NCI-H2171 (cell line): Measurements from ENCODE around the gene LDLRAD4.

Source experiments
- DNase-seq: peaks from one replicate; lab custom pipeline; 2025; lab: John Stamatoyannopoulos, UW

Gene LDLRAD4

GRCh38 chr18:13447621-13448334 is 229.2 kb downstream of the LDLRAD4 start:
- DNase-seq = peak; percentile 84

- DNase-seq = no peak
Observed at GRCh38 chr18:13448335-13448795, 229.8 kb downstream of the LDLRAD4 start.

DNA sequence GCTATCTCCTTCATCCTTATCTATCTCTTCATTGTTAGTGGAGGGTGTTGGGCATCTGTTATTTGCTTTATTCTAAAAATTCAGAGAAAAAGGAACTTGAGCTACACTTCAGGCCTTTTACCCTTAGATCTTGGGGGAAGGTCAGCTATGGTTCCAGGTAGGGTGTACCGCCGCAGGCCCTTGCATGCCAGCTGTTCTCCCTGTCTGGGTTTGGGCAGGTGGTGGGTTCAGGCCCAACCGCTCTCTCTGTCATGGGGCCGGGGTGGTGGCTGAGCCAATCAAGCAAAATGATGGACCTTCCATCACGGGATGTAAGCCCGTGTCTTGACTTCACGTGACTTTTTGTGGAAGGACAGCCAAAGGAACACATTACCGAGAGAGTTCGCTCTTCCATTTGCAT is 231.1 kb downstream of the LDLRAD4 start:
- DNase-seq = no peak

GRCh38 chr18:13450289-13451212 is 232.0 kb downstream of the LDLRAD4 start:
- DNase-seq = no peak

DNA sequence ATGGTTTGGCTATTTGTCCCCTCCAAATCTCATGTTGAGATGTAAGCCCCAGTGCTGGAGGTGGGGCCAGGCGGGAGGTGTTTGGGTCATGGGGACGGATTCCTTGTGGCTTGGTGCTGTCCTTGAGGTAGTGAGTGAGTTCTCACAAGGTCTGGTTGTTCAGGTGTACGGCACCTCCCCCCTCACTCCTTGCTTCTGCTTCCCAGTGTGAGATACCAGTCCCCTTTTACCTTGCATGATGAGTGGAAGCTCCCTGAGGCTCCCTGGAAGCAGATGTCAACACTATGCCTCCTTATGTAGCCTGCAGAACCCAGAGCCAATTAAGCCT is 232.6 kb downstream of the LDLRAD4 start:
- DNase-seq = no peak

- DNase-seq = no peak
Observed at GRCh38 chr18:13451661-13452387, 233.3 kb downstream of the LDLRAD4 start.

- no peak for DNase-seq
Observed at GRCh38 chr18:13452388-13452811, 233.8 kb downstream of the LDLRAD4 start.

DNA sequence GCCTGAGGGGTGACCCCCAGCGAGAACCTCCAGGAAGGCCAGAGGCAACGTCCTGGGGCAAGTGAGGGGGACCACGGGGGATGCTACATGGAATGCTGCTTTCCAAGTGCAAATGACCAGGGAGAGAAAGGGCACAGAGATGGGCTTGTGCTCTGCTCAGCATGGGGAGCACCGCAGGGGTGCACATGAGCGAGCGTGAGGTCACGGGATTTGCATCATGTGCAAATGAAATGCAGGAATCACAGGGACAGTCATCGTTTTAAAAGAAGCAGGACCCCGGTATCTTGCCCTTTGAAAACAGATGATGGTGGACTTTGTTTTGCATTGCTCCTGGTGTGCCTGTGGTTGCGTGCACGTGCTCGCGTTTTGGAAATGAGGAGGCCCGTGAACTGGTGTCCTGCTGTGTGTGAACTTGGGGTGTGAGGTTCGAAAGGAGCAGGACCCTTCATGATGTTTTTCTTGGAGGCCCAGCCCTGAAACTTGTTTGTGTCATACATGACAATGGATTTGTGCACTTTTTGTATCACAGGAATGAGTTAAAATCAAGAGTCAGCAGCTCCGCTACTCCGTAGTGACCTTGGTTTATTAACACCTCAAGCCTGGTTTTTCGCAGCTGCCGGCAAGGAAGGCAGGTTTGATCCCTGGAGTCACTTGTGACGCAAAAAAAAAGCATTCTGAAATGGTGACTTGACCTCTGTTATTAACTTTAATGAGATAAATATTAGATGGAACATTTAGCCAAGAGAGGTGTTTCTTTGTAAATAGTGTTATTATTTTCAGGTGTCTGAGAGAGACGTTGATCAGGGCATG is 234.5 kb downstream of the LDLRAD4 start:
- no peak for DNase-seq

DNA sequence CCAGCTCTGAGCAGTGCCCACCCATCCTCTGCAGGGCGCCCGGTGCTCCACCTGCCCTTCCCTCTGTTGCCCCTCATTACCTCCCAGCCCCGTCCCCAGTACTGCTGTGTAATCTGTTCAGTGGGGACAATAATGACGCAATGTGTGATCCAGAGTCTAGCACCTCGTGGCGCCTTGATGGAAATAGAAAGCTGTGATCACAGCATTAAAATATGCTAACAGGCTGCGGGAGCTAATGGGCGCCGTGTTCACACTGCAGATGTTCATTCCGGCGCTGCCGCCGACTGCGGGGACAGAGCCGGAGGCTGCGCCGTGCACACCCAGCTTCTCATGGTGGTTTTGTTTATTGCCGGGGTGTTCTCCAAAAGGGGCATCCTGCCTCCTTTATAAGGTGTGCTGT is 235.2 kb downstream of the LDLRAD4 start:
- DNase-seq = no peak

DNA sequence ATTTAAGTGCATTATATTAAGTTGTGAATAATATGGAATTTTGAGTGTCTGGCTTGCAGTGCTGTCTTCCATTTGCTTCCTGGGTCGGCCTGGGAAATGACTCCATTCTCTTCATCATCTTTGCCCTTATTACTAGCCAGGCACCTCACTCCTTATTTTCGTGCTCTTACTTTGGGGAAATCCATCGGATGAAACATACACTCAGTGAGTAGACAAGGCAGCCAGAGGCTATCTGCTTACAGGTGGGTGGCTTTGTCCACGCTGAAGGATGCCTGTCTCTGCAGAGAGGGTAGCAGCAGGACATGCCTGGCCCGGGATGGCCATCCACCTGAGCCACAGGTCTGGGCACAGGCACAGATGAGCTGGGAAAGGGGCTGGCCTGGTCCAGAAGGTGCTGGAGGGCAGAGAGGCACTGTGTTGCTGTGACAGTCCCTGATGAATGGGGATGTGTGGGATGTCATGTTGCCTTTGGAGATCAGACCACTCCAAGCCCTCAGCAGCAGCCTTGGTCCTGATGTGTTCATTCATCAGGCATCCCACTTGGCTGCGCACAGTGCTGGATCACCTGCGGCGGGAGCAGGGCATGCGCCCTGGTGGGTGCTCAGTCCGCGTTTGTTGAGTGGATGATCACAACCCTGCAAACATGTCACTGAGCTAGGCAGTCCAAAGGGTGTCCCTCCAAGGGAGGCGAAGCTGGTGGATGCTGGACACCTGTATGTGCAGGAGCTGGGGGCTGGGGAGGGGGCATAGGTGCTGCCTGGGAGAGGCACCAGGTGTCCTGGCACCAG is 236.0 kb downstream of the LDLRAD4 start:
- no peak for DNase-seq

- no peak for DNase-seq
Observed at GRCh38 chr18:13455471-13455870, 236.9 kb downstream of the LDLRAD4 start.

GRCh38 chr18:13455960-13456481 is 237.5 kb downstream of the LDLRAD4 start:
- no peak for DNase-seq

- no peak for DNase-seq
Observed at GRCh38 chr18:13456736-13457271, 238.2 kb downstream of the LDLRAD4 start.

GRCh38 chr18:13457327-13457726 is 238.8 kb downstream of the LDLRAD4 start:
- DNase-seq = no peak

DNA sequence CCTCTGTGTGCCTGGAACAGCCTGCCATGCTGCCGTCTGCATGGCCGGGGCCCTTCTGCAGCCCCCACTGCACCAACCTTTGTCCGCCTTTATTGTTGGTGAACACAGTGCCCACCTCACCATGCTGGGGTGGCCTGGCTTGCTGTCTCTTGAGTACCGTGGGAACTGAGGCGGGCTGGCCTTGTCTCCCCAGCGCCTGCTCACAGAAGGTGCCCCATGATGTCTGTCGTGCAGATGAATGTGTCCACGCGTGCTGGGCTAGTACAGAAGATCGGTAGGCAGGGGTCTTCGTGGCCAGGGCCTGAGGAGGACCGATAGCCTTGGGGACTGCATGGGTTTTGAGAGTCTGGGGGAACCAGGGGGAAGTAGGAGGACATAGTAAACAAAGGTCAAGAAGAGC is 242.4 kb downstream of the LDLRAD4 start:
- no peak for DNase-seq

GRCh38 chr18:13461469-13461868 is 242.9 kb downstream of the LDLRAD4 start:
- no peak for DNase-seq

- DNase-seq = no peak
Observed at GRCh38 chr18:13461936-13462335, 243.4 kb downstream of the LDLRAD4 start.

DNA sequence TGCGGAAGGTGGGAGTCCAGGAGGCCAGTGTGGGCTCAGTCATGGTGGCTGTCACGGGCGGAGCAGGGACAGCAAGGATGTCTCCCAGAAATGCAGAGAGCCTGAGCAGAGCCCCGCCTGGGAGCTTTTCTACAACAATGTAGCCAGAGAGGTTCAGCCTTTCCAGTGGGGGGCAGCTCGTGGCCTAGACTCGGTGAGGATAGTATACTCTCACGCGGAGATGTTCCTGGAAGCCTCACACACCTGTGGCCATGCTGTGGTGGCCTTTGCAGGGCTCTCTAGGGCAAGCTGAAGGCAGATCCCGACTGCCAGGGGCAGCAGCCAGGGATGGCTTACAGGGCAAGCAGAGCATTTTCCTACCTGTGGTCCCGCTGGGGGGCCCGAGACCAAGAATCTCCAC is 244.1 kb downstream of the LDLRAD4 start:
- no peak for DNase-seq

- DNase-seq = no peak
Observed at GRCh38 chr18:13463526-13464210, 245.1 kb downstream of the LDLRAD4 start.
